GM21515 (cell line): ENCODE data around the gene INPP4A.

Experiments used
- ATAC-seq: cut with Tn5 transposase; IDR thresholded peaks from one replicate; pipeline ENCODE4 v1.9.1; 2021; ENCODE audit not compliant: unreplicated experiment

Gene INPP4A

DNA sequence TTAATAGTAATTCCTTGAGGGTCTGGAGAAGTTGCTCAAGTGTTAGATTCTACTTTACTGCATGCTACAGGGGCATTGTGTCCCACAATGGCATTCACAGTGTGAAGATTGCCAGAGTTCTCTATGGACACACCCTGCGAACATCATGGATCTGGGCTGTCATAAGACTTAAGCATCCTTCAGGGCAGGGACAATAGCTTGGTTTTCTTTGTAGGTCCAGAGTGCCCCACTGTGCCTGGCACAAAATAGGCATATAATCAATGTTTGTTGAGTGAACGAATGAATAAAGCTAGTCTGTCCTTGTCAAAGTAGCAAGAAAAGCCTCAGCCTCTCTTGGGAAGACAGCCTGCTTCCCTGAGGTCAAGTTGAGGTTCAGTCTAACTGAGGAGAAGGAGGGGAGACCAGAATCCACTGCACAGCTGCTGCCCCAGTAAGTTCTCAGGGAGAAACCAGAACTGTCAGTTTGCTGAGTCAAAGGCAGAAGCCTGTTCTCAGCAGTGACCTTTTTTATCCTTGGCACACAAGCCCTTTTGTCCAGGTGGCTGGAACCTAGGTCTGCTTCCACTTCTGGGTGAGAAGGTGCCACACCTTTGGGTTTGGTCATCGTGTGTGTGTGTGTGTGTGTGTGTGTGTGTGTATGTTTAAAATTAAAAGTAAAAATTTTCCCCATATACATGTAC, 15.0 kb downstream of the INPP4A start:
- no peak for ATAC-seq

DNA sequence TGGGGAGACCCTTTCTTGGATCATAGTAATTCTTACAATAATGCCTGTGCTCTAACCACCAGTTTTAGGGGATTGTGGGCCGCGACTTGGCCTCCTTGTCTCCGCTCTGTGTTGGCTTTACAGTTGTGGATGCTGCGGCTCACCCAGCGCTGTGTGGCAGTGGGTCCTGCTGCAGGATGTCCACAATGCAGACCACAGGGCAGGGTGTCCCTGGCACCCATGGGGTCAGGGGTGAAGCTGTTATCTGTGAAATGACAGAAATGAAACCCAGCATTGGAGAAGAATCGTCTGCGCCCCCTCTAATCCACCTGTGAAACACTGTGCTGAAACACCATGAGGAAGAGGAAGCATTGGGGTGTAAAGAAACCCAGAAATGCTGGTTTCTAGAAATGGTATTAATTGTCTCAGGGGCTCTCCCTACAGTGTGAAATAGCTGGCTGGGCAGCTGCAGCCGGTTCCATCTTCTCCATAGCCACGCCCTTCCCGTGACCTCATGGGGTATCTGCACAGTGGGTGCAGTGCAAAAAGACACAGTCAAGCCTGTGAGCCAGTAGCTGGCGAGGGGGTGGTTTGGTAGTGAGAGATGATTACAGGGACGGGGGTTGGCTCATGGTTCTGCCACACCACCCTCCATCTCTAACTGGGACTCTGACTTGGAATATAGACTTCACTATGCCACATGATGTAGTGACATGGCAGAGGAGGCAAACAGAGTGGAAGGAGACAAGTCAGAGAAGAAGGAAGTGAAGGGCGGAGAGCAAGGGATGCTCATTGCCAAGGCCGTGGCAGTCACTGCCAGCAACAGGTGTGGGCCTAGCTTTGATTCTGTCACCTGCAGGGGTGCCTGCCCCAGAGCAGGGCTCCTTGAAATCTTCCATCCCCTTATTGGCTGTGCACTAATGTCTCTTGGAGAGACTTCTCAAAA, 16.2 kb downstream of the INPP4A start:
- peak; percentile 56 for ATAC-seq

- no peak for ATAC-seq
Observed at GRCh38 chr2:98461498-98462049, 16.9 kb downstream of the INPP4A start.

- ATAC-seq: no peak
Observed at GRCh38 chr2:98463081-98463481, 18.4 kb downstream of the INPP4A start.

DNA sequence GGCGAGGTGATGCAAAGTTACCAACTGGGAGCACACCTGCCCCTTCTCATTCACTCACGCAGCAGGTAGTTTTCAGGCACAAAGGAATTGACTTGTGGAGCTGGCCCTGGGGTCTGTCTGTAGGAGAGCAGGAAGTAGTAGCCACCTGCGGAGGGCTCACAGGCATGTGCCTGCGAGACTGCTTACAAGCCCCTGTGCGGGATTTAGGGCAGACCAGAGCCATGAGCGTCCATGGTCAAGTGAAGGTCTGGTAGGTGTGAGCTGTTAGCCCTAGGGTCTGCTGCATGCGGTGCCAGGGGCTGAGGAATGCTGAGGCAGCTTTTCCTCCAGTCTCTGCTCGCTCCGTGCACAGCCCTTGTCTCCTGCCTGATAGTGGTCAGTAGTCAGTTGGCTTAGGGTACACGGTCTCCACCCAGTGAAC, 18.9 kb downstream of the INPP4A start:
- no peak for ATAC-seq

DNA sequence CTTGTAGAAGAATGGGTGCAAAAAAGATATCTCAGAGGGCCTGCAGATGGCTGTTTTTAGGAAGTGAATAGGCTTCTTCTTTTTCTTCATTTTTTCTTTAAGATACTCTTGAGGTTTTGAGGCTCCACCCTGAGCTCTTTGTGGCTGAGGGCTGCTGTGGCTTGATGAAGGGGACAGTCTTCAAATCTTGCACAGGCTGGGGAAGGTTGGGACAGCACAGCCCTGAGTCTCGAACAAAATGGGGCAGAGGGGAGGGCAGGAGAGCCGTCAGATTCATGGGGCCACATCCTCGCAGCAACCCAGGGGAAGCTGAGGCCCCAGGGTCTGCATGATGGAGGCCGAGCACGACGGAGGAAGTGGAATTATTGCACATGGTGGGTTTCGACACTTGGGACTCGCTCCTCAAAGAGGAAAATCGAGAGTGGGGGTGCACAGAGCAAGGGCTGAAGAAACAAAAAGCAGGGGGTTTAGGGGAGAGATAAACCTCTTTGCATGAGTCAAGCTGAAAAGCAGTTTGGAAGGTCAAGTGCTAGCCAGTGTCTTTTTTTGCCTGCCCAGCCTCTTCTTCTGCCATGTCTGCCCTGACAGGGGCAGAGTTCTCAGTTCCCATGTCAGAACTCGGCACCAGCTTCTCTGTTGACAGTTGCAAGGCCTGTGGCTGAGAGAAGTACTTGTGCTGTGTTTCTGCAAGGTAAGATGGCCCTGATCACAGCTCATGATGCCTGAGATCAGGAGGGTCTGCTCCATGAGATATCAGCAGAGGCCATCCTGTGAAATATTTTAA, 19.5 kb downstream of the INPP4A start:
- ATAC-seq: no peak

DNA sequence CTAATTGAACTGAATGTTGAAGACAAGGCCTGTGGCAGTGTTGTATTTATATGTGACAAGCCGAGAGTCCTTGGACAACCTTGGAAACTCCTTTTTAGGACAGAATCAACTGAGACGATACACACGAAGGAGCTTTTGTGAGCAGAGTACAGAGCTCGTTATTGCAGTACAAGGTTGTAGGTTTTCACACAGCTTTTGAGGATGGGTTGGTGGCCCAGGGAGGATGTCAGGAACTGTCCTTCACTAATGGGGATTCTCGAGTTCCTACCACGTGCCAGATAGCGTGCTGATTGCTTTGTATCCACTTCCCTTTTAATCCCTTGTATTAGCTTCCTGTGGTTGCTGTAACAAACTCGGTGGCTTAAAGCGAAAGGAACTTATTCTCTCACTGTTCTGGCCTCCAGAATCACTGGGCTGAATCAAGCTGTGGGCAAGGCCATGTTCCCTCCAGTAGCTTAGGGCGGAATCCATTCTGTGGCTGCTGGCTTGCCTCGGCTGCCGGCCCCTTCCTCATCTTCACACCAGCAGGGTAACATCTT, 20.2 kb downstream of the INPP4A start:
- ATAC-seq: peak; percentile 41

- no peak for ATAC-seq
Observed at GRCh38 chr2:98465456-98466226, 21.0 kb downstream of the INPP4A start.

GRCh38 chr2:98467082-98467536, 22.5 kb downstream of the INPP4A start:
- ATAC-seq: no peak

DNA sequence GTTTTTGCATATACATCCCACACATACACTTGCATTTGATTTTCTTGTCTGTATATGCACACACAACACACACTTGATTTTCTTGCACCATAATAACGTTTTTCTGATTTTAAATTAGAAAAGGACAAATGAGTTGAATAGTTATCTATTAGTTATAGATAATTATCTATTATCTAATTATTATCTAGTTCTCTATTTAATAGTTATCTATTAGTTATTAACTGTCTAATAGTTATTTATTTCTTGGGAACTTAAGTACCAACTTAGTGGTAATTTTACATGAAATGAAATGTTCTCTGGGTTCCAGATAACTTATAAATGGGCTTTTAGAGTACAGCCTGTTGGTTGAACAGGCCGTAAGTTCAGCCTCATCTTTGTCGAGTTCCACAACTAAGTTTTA, 23.0 kb downstream of the INPP4A start:
- no peak for ATAC-seq

DNA sequence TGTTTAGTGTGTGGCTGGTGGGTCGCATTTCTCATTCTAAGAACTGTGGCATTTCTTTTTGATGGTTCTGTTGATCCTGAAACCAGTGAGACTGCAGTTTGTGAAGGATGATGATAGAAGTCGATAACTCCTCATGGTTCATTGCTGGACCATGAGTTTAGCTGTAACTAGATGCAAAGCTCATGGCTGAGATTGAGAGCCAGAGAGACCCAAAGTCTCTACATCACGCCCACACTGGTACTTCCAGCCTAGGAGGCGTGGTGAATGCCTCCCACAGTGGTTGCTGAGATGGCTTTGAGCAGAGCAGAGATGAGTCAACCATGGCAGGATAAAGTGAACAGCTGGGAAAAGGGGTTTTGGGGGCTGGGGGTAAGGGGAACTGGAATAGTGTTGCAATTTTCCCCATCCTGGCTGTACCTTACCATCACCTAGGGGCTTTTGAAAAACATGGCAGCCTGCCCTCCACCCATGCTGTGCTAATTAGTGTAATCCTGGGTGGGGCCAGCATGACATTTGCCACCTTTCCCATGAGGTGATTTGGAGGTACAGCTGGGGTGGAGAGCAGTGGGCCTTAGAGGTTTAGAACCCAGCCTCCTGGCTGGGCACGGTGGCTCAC, 24.1 kb downstream of the INPP4A start:
- no peak for ATAC-seq

- ATAC-seq: no peak
Observed at GRCh38 chr2:98469862-98470544, 25.3 kb downstream of the INPP4A start.

DNA sequence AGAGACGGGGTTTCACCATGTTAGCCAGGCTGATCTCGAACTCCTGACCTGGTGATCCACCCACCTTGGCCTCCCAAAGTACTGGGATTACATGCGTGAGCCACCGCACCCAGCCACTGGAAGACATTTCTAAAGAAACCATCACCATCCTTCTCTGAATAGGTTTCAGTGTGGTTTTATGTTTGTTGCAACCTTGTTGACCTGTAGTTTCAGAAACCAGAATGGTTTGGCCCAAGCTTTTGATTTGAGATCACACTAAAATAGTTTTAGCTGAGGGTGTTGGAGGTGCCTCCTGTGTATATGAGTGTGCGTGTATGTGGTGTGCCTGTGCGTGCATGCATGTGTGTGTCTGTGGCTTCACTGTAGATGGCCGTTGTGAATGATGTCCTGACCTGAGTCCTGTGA, 26.2 kb downstream of the INPP4A start:
- ATAC-seq: no peak

DNA sequence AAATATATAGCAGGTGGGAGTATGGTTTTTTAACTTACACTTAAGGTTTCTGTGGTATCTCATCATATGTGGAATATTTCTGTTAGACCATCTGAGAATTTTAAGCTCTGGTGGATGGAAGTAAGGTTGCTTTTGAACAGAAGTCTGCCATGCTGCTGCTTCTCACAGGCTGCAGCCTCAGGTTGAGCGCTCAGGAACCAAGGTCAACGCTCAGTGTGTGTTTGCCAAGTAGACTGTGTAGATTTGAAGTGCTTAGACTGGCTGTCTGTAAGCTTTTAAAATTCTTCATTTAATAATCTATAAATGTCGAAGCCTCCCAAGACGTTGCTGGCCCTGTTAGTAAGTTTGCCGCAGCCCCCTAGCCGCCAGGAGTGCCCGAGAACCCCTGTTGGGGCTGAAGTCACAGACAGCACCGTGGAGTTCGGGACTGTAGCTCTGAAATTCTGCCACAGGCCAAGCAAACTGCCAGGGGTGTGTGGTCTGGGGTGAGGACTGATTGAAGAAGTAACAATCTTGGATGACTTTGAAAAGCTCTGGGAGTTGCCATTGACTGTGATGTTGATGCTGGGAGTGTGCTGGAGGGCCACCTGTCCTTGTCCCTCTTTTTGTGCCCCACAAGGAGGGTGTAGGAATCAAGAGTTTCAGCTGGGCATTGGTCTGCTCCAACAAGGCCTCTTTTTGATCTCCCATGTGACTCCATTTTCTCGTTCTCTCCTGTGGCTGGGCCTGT, 26.9 kb downstream of the INPP4A start:
- no peak for ATAC-seq

- no peak for ATAC-seq
Observed at GRCh38 chr2:98472132-98472650, 27.5 kb downstream of the INPP4A start.

DNA sequence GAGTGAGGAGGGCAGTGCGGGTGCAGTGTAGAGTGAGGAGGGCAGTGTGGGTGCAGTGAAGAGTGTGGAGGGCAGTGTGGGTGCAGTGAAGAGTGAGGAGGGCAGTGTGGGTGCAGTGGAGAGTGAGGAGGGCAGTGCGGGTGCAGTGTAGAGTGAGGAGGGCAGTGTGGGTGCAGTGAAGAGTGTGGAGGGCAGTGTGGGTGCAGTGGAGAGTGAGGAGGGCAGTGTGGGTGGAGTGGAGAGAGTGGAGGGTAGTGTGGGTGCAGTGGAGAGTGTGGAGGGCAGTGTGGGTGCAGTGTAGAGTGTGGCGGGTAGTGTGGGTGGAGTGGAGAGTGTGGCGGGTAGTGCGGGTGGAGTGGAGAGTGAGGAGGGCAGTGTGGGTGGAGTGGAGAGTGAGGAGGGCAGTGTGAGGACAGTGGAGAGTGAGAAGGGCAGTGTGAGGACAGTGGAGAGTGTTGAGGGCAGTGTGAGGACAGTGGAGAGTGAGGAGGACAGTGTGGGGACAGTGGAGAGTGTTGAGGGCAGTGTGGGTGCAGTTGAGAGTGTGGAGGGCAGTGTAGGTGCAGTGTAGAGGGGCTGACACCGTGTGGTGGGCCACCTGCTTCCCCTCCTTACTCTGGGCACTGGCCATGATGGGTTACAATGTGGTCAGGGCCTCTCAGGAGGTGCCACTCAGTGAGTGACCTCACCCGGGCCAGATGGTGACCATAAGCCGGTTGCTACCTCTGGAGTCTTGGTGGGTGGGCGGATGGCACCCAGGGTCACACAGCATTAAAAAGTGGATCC, 28.5 kb downstream of the INPP4A start:
- ATAC-seq: no peak

GRCh38 chr2:98473995-98474780, 29.5 kb downstream of the INPP4A start:
- no peak for ATAC-seq
